GM19239 (cell line): ENCODE results near the gene RCAN1.
"Not testable (repeated sequence)": the region's sequence is repeated elsewhere in the genome, so short reads cannot be mapped to it uniquely, and the experiment has no call there.

ENCODE experiments used
- DNase-seq: peaks from one replicate; pipeline ENCODE4 v3.0.0; 2011; ENCODE audit warnings: low spot score; ENCODE audit not compliant: insufficient read length
- FAIRE-seq: peaks from 2 replicates; lab custom pipeline; 2011; peaks lifted over from hg19 to GRCh38; lab: Jason Lieb, UNC

The RCAN1 gene

DNA sequence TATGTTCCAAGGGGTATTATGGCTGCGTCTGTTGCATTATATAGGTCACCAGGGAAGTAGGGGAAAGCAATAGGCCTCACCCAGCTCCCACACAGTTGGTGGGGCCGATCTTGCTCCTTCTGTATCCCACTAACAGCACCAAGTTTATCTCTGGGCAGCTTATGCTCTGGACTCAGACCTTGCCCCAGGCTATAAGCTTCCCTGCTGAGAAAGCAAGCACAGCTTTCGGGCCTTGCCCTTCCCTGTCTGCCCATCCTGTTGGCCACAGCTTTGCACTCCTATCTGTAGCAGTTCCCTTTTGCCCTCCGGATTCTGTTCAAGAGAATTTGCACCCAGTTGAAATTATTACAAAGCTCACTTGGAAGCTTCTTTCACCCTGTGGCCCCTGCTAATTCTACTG lies 115.8 kb downstream of the RCAN1 start:
- no peak for DNase-seq
- FAIRE-seq: no peak

DNA sequence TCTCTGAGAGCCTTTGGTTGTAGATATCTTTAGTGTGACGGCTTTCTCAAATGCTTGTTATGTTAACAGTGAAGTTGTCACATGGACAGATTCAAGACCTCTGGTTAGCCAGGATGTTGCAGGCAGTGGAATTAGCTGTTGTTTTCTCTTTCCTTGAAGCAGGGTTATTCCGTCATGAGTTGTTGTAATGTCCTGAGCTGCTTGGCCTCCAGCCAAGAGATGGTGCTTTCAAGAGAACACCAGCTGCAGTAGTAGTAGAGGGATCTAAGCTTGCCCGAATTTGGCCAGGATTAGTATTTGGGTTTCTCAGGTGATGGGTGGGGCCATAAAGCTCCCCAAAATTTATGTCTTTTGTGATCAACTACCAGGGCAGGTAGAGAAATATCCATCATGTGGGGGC lies 116.3 kb downstream of the RCAN1 start:
- DNase-seq: no peak
- FAIRE-seq: no peak

DNA sequence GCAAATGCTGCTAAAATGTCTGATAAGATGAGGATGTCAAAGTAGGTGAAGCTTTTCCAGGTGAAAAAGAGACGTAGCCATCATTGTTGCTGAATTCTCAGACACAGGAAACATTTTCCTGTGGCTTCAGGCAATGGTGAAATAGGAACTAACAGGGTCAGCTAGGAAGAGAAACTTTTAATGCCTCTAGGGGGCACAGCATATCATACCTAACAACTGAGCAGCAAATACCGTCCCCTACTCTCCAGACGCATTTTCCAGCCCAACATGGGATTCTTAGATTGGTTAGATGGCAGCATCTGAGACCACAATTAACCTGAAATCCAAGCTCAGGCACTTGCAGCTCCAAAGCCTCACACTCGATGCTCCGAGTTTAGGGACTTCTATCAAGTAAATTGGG lies 131.1 kb downstream of the RCAN1 start:
- not testable (repeated sequence) for FAIRE-seq, DNase-seq

DNA sequence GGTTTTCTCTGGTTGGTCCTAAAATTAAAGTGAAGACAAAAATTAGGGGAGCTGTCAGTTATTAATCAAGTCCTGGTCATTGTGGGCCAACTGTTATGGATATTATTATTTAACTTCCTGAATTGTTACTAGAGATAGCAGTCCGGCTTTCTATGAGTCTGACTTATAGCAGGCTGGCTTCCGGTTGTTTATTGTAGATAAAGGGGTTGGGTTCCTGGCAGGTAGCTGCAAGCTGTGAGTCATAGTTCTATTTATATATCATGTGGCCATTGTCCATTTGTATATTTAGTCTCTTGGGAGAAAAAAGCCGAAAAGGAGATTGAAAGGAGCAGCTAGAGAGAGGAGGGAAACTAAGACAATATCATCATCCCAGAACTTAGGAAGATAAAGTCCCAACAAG lies 131.5 kb downstream of the RCAN1 start:
- not testable (repeated sequence) for FAIRE-seq

DNA sequence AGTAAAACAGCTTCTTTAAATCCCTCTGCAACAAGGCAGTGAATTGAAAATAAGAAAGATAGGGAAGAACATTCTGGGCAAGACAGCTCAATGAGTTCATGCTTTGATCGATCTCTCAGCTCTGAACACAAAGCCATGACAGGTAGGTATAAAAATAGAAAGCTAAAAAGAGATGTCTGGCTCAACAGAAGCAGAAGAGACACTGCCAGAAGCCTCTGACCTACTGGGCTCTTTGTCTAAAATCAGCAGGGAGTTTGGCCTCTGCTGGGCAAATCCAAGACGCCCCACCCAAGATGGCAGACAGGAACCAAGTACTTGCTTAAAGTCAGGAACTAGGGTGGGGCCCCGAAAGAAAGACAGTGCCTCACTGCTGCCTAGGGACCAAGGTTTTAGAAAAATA lies 147.6 kb downstream of the RCAN1 start:
- DNase-seq, FAIRE-seq: not testable (repeated sequence)

More for the DNA sequence above, 131.5 kb downstream of the RCAN1 start:
- DNase-seq: not testable (repeated sequence)
